ENCODE measurements around the gene MEIOC.
A peak's percentile ranks its signal among the peaks of the same experiment; 100 is the strongest.
"Not testable (repeated sequence)": the region's sequence is repeated elsewhere in the genome, so short reads cannot be mapped to it uniquely, and the experiment has no call there.

MEIOC gene

DNA sequence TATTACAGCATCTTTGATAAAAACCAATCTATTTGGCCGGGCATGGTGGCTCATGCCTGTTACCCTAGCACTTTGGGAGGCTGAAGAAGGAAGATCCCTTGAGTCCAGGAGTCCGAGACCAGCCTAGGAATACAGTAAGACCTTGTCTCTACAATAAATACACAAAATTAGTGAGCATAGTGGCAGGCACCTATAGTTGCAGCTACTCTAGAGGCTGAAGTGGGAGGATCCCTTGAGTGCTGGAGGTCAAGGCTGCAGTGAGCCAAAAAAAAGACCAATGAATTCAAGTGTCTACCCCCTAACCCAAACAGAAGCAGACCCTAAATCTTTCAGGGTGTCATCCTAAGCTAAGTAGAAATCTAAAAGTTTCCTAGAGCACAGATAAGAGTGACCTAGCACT, 7.3 kb upstream of the MEIOC start:
- DNase-seq = no peak

DNA sequence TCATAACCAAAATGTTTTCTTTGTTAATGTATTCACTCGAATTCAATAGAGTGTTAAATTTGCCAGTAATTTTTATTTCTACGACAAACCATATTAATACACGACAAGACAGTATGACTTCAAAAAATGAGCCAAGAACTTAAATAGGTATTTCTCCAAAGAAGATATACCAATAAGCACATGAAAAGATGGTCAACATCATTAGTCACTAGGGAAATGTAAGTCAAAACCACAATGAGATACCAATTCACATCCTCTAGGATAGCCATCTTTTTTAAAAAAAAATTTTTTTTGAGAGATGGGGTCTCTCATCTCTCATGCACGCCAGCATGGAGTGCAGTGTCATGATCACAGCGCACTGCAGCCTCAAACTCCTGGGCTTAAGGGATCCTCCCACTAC, 5.0 kb upstream of the MEIOC start:
- DNase-seq = no peak

DNA sequence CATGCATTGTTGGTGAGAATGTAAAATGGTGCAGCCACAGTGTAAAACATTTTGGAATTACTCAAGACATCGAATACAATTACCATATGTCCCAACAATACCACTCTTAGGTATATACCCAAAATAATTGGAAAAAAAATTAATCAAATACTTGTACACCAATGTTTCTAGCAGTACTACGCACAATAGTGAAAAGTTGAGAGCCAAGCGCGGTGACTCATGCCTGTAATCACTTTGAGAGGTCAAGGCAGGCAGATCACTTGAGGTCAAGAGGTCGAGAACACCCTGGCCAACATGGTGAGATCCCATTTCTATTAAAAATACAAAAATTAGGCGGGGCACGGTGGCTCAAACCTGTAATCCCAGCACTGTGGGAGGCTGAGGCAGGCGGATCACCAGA, 3.5 kb upstream of the MEIOC start:
- DNase-seq = no peak

DNA sequence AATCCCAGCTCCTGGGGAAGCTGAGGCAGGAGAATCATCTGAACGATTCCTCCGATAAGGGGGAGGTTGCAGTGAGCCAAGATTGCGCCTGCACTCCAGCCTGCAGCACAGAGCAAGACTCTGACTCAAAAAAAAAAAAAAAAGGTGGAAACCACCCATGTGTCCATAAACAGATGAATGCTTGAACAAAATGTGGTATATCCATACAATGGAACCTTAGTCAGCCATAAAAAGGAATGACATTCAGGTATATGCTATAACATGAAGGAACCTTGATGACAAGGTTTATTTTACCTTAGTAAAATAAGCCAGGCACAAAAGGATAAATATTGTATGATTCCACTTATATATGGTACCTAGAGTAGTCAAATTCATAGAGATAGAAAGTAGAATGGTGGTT, 2.9 kb upstream of the MEIOC start:
- no peak for DNase-seq

DNA sequence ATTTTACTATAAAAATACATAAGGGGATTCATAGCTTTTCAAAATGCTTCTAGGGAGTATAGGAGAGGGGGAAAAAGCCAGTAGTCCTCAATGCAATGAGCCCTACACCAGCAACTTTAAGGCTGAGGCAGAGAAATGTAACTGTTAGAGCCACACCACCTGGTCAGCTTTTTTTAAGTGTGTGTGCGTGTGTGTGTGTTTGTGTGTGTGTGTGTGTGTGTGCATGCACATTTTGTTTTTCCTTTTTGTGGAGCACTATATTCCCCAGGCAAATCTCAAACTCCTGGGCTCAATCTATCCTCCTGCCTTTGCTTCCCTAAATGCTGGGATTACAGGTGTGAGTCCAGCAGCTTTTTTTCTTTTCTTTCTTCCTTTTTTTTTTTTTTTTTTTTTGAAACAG, 2.3 kb upstream of the MEIOC start:
- DNase-seq = no peak

DNA sequence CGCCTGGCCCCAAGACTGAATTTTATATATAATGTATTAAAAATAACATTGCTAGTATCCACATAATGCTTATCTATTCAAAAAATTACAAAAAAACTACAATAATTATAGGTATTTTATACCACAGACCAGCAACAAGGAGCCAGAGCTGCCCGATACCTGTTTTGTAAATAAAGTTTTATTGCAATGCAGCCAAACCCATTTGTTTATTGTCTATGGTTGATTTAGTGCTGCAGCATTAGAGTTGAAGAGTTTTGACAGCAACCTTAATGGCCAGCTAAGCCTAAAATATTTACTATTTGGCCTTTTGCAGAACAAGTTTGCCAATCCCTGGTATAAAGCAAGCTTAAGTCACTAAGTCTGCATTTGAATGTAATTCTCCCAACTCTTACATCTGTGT, 5.6 kb downstream of the MEIOC start:
- no peak for DNase-seq

DNA sequence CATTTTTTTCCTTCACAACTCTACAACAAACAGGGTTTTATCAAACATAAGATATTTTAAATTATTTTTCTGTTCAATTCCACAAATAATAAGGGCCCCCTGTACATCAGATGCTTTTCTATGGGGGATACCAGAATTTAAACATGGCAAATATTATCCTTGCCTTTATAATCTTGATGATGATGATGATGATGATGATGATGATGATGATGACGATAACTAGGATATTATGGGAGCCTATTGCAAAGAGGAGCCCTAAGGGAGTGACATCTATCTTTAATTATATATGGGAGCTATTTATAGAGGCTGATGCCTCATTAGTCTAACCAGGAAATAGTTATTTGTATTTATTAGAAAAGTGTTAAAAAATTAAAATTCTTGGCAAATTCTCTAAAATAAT, 6.8 kb downstream of the MEIOC start:
- DNase-seq = no peak

DNA sequence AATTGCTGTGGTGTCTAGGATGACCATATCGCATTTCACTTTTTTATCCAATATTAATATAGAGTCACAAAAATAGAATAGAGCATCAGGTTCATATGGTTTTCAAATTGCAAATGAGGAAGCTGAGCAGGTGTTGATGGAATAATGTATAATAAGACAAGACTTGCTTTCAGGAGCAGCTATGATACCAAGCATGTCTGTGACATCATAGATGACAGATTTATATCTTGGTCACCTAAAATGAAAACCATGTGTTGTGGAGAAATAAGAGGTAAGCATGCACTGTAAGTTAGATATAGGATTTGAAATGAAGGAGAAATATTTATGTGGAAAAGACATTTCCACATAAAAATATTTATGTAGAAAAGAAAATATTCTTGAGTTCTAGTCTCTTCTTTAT, 8.6 kb downstream of the MEIOC start:
- DNase-seq = no peak

DNA sequence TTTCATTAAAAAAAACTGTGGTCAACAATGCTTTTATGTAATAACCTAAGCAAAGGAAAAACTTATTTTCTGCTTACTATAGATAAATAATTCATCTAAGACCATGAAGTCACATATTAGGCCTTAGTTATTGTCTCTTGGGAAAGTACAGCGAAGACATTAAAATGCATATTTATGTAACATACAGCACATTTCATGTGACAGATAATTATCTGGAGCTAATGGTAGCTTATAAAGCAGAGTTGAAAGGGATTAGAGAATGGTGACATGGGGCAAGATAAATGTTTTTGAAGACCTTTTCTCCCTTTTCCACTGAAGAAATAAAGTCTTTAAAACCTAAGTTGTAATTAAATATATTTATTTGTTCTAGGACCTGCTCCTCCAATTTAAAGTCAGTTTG, 9.7 kb downstream of the MEIOC start:
- no peak for DNase-seq

DNA sequence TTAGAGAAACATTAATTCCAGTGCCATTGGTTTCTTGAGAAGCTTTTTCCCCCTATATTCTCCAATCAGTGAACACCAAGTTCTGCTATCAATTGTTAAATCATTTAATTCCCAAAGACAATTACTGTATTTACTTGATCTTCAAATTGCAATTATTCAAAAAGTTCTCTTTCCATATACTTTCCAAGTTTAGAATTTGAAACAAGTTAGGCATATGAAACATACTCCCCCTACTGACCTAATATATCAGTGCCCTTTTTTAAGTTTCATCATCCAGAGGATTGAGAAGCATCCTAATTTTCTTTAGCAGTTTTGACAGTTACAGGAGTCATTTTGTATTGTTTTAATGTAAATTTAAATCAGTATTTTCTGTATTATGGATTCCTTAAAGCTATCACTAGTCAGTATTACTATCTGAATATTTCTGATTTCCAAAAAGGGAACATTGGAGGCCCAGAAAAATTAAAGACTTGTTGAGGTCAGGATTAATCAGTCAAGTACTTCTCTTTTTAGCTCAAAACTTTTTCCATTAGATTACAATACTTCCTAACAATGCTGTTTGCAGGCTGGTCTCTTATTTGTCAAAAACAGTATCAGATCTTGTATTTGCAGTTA, 16.3 kb downstream of the MEIOC start:
- no peak for DNase-seq

DNA sequence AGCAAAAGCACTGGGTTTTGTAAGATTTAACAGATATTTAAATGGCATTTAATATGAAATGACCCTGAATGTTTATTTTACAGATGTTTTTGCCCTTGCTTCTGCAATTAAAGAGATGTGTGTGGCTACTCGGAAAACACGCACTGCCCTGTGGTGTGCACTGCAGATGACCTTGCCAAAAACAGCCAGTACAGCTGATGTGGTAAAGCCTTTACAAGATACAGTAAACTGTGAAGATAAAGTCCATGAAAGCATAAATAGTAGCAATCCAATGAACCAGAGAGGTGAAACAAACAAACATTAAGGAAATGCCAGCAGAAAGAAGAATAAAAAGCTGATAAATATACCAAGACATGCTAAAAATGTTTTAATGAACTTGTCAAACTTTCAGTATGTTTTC, 17.6 kb downstream of the MEIOC start:
- DNase-seq = no peak

DNA sequence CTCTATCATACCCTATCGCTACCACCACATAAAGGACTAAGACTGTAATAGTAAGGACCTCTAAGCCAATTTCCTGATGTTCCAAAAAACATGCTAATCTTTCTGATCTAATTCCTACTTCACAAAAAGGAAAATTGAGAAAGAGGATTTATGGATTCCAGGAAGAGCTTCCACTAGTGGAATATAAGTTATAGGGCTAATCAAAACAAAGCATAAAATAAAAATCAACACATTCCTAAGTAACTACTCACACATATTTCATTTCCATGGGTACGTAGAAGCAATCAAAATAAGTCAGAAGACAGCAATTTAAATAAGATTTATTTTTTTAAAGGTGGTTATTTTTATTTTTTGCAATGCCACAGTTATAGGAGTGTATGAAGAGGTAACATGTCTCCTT, 20.9 kb downstream of the MEIOC start:
- DNase-seq = no peak

DNA sequence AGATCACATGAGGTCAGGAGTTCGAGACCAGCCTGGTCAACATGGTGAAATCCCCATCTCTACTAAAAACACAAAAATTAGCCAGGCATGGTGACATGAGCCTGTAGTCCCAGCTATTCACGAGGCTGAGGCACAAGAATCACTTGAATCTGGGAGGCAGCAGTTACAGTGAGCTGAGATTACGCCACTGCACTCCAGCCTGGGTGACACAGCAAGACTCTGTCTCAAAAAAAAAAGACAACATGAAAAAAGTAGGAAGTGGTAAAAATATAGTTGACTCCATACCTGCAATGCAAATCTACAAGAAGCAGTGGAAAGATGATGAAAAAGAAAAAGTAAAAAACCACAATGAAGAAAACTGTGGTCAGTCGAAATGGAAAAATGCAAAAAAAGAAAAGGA, 27.0 kb downstream of the MEIOC start:
- not testable (repeated sequence) for DNase-seq

DNA sequence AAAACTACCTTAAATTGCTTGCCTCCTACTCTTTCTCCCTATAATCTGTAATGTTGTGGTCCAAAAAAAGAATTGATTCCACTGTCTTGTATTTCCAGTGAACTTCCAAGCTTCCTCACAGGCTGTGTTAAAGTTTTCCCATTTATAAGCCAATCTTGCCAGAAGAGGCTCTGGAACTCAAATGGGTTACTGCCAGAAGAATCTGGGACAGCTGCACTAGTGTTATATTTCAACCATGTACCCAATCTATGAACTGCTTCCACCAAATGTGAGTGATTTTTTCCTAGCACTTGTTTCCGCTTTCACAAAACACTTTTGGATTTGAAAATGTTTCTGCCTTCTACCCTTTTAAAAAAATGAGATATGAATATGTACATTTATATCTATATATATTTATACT, 31.5 kb downstream of the MEIOC start:
- DNase-seq = no peak

DNA sequence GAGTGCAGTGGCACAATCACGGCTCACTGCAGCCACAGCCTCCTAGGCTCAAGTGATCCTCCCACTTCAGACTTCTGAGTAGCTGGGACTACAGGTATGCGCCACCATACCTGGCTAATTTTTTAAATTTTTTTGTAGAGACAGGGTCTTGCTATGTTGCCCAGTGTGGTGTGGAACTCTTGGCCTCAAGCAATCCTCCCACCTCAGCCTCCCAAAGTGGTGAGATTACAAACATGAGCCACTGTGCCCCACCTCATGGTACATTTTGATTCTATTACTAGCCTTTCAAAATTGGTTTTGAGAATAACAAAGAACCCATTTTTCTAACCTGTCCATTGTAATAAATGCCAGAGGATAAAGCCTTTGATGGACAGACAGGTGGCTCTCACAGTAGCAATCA, 31.9 kb downstream of the MEIOC start:
- no peak for DNase-seq

DNA sequence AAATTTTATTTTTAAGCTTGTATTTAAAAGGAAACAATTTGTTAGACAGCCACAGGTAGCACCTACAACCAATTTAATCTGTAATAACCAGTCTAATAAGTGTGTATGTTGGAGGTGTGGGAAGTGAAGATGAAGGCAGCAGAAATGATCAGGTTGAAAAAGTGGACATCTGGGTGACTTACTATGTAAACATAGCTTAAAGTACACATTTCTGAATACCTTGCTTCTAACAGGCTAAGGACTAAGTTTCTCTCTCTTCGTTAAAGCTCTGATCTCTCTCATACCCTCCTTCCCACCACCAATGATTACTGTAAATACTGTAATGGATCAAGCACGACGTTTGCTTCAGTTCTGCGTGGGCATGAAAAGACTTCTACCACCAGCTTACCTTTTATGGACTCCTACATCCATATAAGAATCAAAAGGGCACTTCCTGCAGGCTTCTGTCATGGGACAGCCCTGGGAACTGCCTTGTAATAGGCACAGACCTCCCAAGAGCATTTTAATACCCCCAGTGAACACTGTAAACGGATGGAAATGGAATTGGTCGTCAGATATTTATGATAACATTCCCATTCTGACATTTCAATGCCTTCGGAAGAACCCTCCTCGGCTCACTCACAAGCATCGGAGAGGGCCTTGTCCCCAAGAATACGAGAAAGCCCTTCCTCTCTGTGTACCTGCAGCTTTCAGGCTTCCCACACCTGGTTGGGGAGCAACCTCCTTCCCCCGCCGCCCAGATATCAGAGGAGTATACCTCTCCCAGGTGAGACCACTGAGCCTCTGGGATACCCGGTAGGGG, 32.6 kb downstream of the MEIOC start:
- no peak for DNase-seq

DNA sequence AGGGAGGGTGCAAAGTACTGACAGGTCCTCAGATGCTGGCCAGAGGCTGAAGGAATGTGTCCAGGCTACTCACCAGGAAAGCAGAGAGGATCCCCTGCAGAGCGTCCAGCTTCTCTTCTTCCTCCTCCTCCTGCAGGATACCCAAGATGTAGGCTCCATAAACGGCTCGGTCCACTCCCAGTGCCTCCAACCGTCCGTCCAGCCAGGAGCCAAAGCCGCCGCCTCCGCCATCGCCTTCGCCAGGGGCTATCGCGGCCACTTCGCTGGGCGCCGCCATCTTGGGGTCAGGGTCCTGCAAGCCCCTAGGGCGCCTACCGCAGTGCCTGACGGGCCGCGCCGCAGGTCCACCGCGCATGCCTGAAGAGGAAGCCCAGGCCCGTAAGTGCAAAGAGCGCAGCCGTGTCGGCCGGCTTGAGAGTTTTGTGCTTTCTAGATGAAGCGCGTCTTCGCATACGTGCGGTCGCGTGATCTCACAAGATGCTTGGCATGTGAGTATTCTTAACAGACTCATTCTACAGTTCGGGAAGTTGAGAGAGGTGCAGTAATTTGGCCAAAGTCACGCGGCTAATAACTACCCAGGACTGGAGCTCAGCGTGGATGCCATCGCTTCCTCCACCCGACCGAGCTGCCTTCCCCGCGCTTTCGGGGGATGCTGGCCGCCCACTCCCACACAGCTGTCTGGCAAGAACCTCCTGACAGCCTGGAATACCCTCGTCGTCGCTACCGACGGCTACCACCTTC, 33.4 kb downstream of the MEIOC start, which contains the start of gene CCDC43:
Gene CCDC43, minus strand, starts transcription at position 300 of the 741 bp plus-strand sequence. Its CDS starts 23 bp downstream, at position 277.
- peak; percentile 93 for DNase-seq

DNA sequence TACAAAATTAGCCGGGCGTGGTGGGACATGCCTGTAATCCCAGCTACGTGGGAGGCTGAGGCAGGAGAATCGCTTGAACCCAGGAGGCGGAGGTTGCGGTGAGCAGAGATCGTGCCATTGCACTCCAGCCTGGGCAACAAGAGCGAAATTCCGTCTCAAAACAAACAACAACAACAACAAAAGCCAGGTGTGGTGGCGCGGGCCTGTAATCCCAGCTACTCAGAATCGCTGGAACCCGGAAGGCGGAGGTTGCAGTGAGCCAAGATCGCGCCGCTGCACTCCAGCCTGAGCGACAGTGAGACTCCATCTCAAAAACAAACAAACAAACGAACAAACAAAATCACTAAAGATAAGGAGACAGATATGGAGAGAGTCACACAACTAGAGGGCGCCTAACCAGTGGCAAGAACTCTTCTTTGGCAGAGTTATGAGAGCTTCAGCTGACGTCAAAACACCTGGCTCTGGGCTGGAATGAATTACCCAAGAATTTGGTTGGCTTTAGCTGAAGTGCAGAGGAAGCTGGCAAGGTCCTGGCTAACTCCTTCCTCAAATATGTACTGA, 34.6 kb downstream of the MEIOC start:
- not testable (repeated sequence) for DNase-seq

DNA sequence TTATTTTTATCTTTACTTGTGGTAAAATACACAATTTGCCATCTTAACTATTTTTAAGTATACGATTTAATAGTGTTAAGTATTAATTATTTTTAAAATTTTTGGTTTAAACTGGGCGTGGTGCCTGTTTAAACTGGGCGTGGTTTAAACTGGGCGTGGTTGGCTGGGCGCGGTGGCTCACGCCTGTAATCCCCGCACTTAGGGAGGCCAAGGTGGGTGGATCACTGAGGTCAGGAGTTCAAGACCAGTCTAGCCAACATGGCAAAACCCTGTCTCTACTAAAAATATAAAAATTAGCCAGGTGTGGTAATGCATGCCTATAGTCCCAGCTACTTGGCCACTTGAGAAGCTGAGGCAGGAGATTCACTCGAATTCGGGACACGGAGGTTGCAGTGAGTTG, 37.3 kb downstream of the MEIOC start:
- no peak for DNase-seq

DNA sequence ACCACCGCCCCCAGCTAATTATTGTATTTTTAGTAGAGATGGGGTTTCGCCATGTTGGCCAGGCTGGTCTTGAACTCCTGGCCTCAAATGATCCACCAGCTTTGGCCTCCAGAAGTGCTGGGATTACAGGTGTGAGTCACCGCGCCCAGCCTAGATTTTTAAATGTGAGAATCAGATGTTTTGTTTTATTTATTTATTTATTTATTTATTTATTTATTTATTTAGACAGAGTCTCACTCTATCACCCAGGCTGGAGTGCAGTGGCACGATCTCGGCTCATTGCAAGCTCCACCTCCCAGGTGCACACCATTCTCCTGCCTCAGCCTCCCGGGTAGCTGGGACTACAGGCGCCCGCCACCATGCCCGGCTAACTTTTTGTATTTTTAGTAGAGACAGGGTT, 44.0 kb downstream of the MEIOC start:
- not testable (repeated sequence) for DNase-seq

DNA sequence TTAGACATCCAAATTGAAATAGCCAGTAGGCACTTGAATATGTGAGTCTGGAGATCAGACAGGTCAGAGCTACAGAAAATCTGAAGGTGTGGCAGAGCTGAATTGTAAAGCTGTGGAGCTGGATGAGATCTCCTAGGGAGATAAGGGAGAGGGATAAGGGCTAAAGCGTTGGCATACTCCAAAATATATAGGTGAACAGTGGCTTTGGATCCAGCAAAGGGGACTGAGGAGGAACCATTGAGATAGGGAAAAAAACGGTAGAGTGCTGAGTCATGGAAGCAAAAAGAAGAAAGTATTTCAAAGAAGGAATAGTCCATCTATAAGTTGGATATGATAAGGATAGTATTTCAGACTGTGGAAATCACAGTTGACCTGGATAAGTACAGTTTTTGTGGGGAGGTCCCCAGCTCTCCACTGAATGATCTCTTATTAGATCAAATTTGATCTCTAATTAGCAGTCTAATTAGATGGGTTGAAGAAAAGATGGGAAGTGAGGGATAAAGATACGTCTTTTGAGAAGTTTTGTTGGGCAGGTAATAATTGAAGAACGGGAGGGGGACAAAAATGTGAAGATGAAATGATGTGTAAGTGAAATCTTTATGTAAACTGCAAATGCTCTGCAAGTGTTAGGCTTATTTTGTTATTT, 51.6 kb downstream of the MEIOC start:
- no peak for DNase-seq

DNA sequence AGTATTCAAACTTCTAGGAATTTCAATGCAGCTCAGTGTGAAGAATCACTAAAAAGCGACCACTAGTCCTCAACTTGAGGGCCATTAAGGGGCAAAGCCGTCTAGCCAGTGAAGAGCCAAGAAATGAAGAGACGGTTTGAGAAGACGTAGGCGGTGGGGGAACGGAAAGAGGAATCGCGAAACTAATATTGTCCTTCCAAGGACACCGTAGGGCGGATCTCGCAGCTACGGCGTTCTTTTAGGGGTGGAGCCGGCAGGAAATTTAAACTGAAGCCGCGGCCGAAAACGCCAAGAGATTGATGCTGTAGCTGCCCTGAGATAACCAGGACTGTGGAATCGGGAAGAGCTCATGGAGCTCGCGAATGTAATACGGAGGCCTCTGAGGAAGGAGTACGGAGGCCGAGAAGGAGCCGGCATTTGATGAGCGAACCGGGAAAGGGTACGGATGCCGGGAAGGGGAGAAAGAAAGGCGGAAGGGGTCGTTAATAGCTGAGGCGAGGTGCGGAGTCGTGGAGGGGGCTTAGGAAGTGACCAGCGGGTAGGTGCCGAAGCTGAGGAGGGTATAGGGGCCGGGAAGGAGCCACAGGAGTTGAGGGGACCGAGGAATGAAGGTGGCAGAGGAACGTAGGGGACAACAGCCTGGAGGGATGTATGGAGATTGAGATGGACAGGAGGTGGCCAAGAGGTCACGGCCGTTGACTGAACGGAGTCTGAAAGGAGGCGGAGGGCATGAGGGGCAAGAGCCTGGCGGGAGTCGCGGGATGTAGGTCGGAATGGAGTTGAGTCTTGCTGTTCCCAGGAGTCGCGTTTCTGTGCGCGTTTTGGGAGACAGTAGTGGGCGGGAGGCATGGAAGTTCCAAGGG, 52.4 kb downstream of the MEIOC start, which contains the start of gene DBF4B:
Gene DBF4B, plus strand, starts transcription at position 265 of the 863 bp plus-strand sequence. Its CDS starts 156 bp downstream, at position 421.
- DNase-seq = peak; percentile 90

Measured in left hindlimb (tissue), 1 donor.